A172 (cell line): ENCODE measurements around the gene TTYH1. TPM values are rescaled to one million over a fixed set of nuclear protein-coding genes. Genes with fewer than 3 reads are reported as not detected.

Experiments used
- DNase-seq: peaks from one replicate; pipeline ENCODE4 v3.0.0-alpha.2; 2015; ENCODE audit warnings: low spot score
- total RNA-seq: library from RNA; depleted of rRNA; stranded (reverse); fragments of >200 nt; shearing (Covaris generic); gene quantifications from 2 replicates; pipeline ENCODE4 v1.2.3, GENCODE V29; 2014

The TTYH1 gene
- total RNA-seq, 1 experiment from 2014 or later, result not detected

- DNase-seq, result no peak
Observed at GRCh38 chr19:54392105-54392504, 23.2 kb upstream of the TTYH1 start.

- DNase-seq, result no peak
Observed at GRCh38 chr19:54393381-54393780, 21.9 kb upstream of the TTYH1 start.

GRCh38 chr19:54395685-54396084, 19.6 kb upstream of the TTYH1 start:
- DNase-seq, result no peak

DNA sequence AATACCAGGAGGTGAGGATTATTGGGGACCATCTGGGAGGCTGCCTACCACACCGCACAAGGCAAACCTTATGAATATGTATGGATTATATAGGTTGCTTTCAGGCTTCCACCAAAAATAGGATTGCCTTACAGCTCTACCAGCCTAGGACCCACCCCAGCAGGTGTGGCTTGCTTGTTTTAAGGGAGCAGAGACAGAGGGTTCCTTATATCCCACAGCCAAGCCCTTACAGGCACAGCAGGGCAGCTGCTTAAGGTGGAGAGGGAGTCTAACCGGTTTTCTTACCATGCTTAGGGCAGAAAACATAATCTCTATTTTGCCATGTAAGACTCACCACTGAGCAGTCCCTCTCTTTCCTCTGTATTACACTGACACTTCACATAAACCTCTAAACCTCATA, 16.1 kb upstream of the TTYH1 start:
- no peak for DNase-seq

- DNase-seq, result no peak
Observed at GRCh38 chr19:54400913-54401312, 14.4 kb upstream of the TTYH1 start.

- no peak for DNase-seq
Observed at GRCh38 chr19:54403054-54403453, 12.2 kb upstream of the TTYH1 start.

GRCh38 chr19:54405628-54406027, 9.6 kb upstream of the TTYH1 start:
- DNase-seq, result no peak

DNA sequence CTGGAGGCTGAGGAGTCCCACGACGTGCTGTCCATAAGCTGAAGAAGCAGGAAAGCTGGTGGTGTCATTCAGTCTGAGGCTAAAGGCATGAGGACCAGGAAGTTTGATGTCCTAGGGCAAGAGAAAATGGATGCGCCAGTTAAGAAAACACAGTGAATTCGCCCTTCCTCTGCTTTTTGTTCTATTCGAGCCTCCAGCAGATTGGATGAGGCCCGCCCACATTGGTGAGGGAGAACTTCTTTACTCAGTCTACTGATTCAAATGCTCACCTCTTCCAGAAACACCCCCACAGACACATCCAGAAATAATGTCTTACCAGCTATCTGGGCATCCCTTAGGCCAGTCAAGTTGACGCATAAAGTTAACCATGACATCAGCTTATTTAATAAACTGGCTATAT, 7.5 kb upstream of the TTYH1 start:
- DNase-seq, result no peak

GRCh38 chr19:54408456-54409026, 6.7 kb upstream of the TTYH1 start:
- DNase-seq, result no peak

DNA sequence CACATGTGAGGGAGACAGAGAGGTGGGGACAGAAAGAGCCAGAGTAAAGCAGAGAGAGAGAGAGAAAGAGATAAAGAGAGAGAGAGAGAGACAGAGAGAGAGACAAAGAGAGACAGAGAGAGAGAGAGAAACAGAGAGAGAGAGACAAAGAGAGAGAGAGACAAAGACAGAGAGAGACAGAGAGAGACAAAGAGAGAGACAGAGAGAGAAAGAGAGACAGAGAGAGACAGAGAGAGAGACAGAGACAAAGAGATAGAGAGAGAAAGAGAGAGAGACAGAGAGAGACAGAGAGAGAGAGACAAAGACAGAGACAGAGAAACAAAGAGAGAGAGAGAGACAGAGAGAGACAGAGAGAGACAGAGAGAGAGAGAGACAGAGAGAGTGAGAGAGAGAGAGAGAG, 4.2 kb upstream of the TTYH1 start:
- DNase-seq, result no peak

- no peak for DNase-seq
Observed at GRCh38 chr19:54412877-54413276, 2.4 kb upstream of the TTYH1 start.

DNA sequence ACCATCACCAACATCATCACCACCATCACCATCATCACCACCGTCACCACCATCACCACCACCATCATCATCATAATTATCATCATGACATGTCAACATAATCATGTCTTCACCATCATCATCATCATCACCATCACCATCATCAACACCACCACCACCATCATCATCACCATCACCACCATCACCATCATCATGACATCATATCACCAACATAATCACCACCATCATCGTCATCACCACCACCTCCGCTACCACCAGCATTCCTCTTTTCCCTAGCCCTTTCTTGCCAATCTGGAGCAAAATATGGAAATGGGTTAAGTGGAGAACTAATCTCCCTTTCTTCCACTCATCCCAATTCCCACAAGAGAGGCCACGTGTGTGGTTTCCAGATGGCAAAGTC, 1.1 kb upstream of the TTYH1 start:
- DNase-seq, result no peak

DNA sequence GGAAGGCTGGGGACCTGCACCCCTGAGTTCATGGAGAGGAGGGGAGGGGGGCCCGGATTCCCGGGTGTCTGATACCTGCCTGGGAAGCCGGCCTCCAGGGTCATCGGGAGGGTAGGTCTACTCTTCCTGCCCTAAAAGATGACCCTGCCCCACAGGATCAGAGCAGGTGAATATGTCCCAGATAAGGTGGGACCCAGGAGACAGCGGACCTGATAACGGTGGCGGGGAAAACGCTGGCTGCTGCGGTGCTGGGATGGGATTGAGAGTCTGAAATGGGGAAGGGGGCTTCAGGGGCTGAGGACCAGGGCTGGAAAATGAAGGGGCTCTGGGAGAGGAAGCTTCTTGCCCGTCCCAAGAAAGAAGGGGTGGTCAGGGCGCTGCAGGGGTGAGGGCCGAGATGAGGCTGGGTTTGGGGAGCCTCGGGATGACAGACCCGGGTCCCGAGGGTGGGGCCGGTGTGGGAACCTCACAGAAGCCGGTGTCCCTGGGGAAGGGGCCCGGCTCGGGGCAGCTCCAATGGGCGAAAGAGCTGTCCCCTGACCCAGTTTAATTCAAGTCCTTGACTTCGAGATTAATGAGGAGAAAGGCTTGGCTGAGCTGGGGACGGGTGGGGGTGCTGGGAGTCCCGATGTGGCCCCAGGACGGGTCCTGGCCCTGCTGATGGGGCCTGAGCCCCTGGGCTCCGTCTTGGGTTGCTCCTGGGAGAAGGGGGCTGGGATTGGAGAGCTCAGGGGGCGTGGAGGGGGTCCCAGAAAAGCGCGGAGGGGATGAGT, 823 bp downstream of the TTYH1 start:
- DNase-seq, result no peak

DNA sequence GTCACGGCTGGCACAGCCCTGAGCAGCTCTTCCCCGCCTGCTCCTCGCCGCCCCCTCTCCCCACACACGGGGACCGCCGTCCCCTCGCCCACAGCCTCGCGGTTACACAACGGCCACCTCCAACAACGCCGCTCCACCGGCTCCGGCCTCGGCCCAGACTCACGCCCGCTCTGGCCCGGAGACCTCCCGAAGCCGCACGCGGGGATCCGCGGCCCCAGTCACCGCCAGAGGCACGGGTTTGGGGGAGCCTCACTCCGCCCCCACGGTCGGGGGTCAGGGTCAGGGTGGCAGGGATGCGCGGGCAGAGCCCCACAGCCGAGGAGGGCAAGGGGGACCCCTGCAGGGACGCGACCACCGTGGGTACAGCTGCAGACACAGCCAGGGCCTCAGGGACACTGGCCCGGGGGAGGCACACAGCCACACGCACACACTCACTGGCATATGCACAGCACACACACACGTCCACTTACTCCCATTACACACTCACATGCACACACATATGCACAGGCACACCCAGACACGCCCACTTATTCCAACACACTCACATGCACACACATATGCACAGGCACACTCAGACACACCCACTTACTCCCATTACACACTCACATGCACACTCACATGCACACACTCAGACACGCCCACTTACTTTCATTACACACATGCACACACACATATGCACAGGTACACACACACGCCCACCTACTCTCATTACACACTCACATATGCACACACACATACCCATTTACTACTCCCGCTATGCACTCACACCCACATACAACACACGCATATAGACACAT, 1.6 kb downstream of the TTYH1 start:
- DNase-seq, result no peak

- peak; percentile 19 for DNase-seq
Observed at GRCh38 chr19:54418030-54418929, 3.0 kb downstream of the TTYH1 start.

DNA sequence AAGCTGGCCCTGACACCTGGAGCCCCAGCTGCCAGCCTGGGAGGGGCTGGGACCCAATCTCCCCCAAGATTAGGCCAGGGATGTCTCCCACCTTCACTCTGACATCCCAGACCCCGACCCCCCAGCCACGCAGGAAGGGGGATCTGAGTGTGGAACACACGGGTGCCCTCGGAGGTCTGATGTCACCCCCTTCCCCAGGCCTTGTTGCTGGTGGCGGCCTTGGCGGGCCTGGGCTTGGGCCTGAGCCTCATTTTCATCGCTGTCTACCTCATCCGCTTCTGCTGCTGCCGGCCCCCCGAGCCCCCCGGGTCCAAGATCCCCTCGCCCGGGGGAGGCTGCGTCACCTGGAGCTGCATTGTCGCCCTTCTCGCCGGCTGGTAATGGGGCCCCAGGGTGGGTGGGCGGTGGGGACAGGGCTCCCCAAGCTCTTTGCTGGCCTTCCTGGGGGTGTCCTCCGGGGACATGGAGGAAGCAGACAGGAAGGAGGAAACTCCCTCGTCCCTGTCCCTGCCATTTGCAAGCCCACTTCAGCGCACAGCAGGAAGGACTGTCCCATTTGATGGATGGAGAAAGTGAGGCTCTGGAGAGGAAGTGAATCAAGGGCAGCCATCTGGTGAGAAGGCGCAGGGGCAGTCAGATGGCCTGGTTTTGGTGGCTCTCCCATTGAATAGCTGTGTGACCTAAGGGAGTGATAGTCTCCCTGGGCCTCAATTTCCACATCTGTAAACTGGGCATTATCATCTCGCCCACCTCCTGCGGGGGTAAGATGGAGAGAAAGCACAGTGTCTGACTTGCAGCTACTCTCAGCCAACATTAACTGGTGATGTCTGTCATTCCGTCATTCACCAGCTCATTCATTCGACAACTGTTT, 3.9 kb downstream of the TTYH1 start:
- no peak for DNase-seq

GRCh38 chr19:54420068-54420382, 4.8 kb downstream of the TTYH1 start:
- no peak for DNase-seq

GRCh38 chr19:54420383-54421168, 5.3 kb downstream of the TTYH1 start:
- DNase-seq, result no peak

- no peak for DNase-seq
Observed at GRCh38 chr19:54421169-54421516, 5.9 kb downstream of the TTYH1 start.

- no peak for DNase-seq
Observed at GRCh38 chr19:54421521-54421920, 6.3 kb downstream of the TTYH1 start.
